Bronchial epithelial cell (primary cell): ENCODE results near the gene RNF130. TPM values are rescaled to one million over a fixed set of nuclear protein-coding genes. Genes with fewer than 3 reads are reported as not detected.
"Not testable (repeated sequence)": the region's sequence is repeated elsewhere in the genome, so short reads cannot be mapped to it uniquely, and the experiment has no call there.

ENCODE experiments used
- DNase-seq: peaks from one replicate; pipeline ENCODE4 v3.0.0-alpha.2; 2010; ENCODE audit warnings: low read depth
- FAIRE-seq: peaks from 2 replicates; lab custom pipeline; 2011; peaks lifted over from hg19 to GRCh38; lab: Jason Lieb, UNC
- H3K27me3 ChIP-seq: 2 replicates; pipeline ENCODE4 v1.5.1; 2011; ENCODE audit warnings: low read length; ENCODE audit not compliant: control insufficient read depth, insufficient read depth
- H3K36me3 ChIP-seq: 2 replicates; pipeline ENCODE4 v1.5.1; 2011; ENCODE audit warnings: low read length; ENCODE audit not compliant: control insufficient read depth, insufficient read depth
- H3K4me3 ChIP-seq: 2 replicates; pipeline ENCODE4 v1.5.1; 2011; ENCODE audit warnings: mild to moderate bottlenecking, low read depth, low read length, control low read depth
- CTCF ChIP-seq: IDR thresholded peaks from 2 replicates; pipeline ENCODE4 v1.5.1; 2011; ENCODE audit warnings: mild to moderate bottlenecking, moderate library complexity, low read length, control low read depth, inconsistent platforms; ENCODE audit not compliant: insufficient read depth, severe bottlenecking
- total RNA-seq: library from RNA; depleted of rRNA; stranded (reverse); fragments of >200 nt; gene quantifications from 2 replicates; pipeline ENCODE4 v1.2.1, GENCODE V29; 2014

RNF130 gene
- total RNA-seq, 1 donor from 2014 or later = 16.8 TPM

GRCh38 chr5:180090098-180090768, 18.7 kb upstream of the RNF130 start:
- no peak for FAIRE-seq
- TF ChIP-seq CTCF = peak; percentile 87
- DNase-seq = peak; percentile 25
- no peaks in the 10 kb centered on the region for H3K36me3 ChIP-seq
- H3K4me3 ChIP-seq = peak overlapping the region; percentile 34
- no peaks in the 10 kb centered on the region for H3K27me3 ChIP-seq

DNA sequence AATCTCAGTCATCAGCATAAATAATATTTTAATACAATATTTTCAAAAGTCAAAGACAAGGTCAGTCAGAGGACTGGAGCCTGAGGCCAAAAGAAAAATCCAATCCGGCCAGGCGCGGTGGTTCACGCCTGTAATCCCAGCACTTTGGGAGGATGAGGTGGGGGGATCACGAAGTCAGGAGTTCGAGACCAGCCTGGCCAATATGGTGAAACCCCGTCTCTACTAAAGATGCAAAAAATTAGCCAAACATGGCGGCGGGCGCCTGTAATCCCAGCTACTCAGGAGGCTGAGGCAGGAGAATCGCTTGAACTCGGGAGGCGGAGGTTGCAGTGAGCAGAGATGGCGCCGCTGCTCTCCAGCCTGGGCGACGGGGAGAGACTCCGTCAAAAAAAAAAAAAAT, 18.1 kb upstream of the RNF130 start:
- not testable (repeated sequence) for H3K4me3 ChIP-seq, FAIRE-seq, H3K27me3 ChIP-seq, DNase-seq, H3K36me3 ChIP-seq

GRCh38 chr5:180088561-180088960, 17.0 kb upstream of the RNF130 start:
- no peak overlapping the region for H3K4me3 ChIP-seq
- TF ChIP-seq CTCF = no peak
- no peaks in the 10 kb centered on the region for H3K27me3 ChIP-seq
- FAIRE-seq (no peak), DNase-seq (no peak)
- no peaks in the 10 kb centered on the region for H3K36me3 ChIP-seq

GRCh38 chr5:180086816-180087399, 15.3 kb upstream of the RNF130 start:
- Histone ChIP-seq H3K36me3 (no peaks in the 10 kb centered on the region), H3K27me3 (no peaks in the 10 kb centered on the region), H3K4me3 (no peak overlapping the region)
- no peak for TF ChIP-seq CTCF
- no peak for FAIRE-seq
- no peak for DNase-seq

GRCh38 chr5:180085837-180086236, 14.3 kb upstream of the RNF130 start:
- DNase-seq = no peak
- TF ChIP-seq CTCF = no peak
- no peak overlapping the region for H3K4me3 ChIP-seq
- no peaks in the 10 kb centered on the region for H3K36me3 ChIP-seq
- FAIRE-seq = no peak
- H3K27me3 ChIP-seq = no peaks in the 10 kb centered on the region

DNA sequence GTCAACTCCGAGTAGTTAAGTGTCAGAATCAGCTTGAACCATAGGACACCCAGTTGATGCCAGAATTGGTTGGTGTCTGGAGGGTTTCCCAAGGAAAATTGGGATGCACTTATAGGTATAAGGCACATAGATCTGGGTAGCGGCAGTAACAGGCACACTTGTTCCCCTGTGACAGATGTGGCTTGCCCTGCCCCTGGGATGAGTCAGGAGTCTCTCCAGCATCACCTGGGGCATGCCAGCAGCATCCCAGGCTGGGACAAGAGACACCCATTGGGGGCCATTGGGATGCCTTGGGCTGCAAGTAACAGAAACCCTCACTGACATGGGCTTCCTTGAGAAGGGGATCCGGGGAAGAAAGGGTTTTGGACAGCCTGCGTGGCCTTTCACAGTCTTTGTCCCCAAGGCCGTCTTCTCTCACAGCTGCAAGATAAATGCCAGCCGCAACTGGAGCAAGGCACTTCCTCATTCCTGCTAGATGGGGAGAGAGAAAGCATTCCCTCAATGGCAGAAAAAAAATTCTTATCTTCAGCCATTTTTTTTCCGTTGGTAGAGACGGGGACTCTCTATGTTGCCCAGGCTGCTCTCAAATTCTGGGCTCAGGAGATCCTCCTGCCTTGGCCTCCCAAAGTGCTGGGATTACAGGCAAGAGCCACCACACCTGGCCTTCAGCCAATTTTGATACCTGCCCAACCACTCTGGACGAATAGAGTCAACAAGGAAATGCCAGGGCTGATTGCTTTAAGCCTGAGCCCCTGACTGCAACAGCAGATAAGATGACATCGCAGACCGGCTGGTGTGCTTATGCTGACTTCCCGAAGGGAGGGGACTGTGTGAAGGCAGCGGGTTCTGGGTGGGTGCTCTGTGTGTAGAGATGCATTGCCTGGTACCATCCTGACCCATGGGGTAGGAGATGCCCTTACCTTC, 13.3 kb upstream of the RNF130 start:
- no peak for FAIRE-seq
- Histone ChIP-seq H3K27me3 (no peaks in the 10 kb centered on the region), H3K4me3 (no peak overlapping the region)

More for the DNA sequence above, 13.3 kb upstream of the RNF130 start:
- H3K36me3 ChIP-seq = no peaks in the 10 kb centered on the region
- DNase-seq = peak; percentile 44
- TF ChIP-seq CTCF = no peak
